Common myeloid progenitor, CD34-positive (primary cell): ENCODE measurements around the gene SCYGR5.

ENCODE experiments used
- CTCF ChIA-PET: fragments of 350-600 bp; sonication (Branson Sonifier 250); formaldehyde crosslinking; loops from one replicate; lab custom pipeline; 2021; ENCODE audit warnings: antibody characterized with exemption; lab: Charles Lee
- POLR2A ChIA-PET: fragments of 350-600 bp; sonication (Branson Sonifier 250); formaldehyde crosslinking; loops from one replicate; lab custom pipeline; 2021; ENCODE audit warnings: antibody characterized with exemption; lab: Charles Lee
- DNase-seq, 3 donors: peaks; one replicate each; pipeline versions ENCODE4 v3.0.0 to v3.0.0-alpha.2; 2013
- H3K27ac ChIP-seq, 2 experiments: 1 replicate in 1 of 2; 2 replicates in 1 of 2; pipeline ENCODE4 v1.7.0; 2013; ENCODE audit warnings: inconsistent platforms in 2 of 2, low read length in 2 of 2, mild to moderate bottlenecking in 2 of 2, low read depth in 1 of 2, moderate library complexity in 1 of 2; ENCODE audit not compliant: severe bottlenecking in 2 of 2, insufficient read depth in 1 of 2, poor library complexity in 1 of 2
- H3K27me3 ChIP-seq, 5 experiments: replicated peaks in 2 of 5; 1 replicate in 3 of 5; 2 replicates in 2 of 5; pipeline versions ENCODE4 v1.6.1 to v1.7.0; 2013; ENCODE audit warnings: low read length in 4 of 5, mild to moderate bottlenecking in 2 of 5, moderate library complexity in 2 of 5, inconsistent platforms in 1 of 5; ENCODE audit not compliant: insufficient read depth in 5 of 5, control insufficient read depth in 4 of 5
- H3K36me3 ChIP-seq, 4 experiments: 1 replicate in 2 of 4; 2 replicates in 2 of 4; pipeline versions ENCODE4 v1.6.1 to v1.7.0; 2013; ENCODE audit warnings: low read length in 3 of 4, control low read depth in 1 of 4, mild to moderate bottlenecking in 1 of 4; ENCODE audit not compliant: control insufficient read depth in 4 of 4, insufficient read depth in 4 of 4
- H3K4me1 ChIP-seq, 4 experiments: 1 replicate in 3 of 4; 2 replicates in 1 of 4; pipeline versions ENCODE4 v1.6.1 to v1.7.1; 2013; ENCODE audit warnings: low read length in 3 of 4, mild to moderate bottlenecking in 3 of 4, control low read depth in 1 of 4, inconsistent platforms in 1 of 4, moderate library complexity in 1 of 4; ENCODE audit not compliant: control insufficient read depth in 4 of 4, insufficient read depth in 4 of 4; ENCODE audit errors: control extremely low read depth in 1 of 4
- H3K4me3 ChIP-seq, 7 experiments: 1 replicate in 4 of 7; 2 replicates in 3 of 7; pipeline versions ENCODE4 v1.5.1 to v1.7.0; 2013; ENCODE audit warnings: mild to moderate bottlenecking in 7 of 7, low read length in 6 of 7, moderate library complexity in 6 of 7, inconsistent platforms in 2 of 7, low read depth in 2 of 7, control low read depth in 1 of 7; ENCODE audit not compliant: insufficient read depth in 4 of 7, control insufficient read depth in 1 of 7; ENCODE audit errors: extremely low read depth in 1 of 7
- H3K9me3 ChIP-seq, 5 experiments: 1 replicate in 4 of 5; 2 replicates in 1 of 5; pipeline versions ENCODE4 v1.6.1 to v1.7.1; 2013; ENCODE audit warnings: low read length in 4 of 5, mild to moderate bottlenecking in 2 of 5, inconsistent platforms in 1 of 5, low read depth in 1 of 5, moderate library complexity in 1 of 5; ENCODE audit not compliant: control insufficient read depth in 4 of 5, insufficient read depth in 2 of 5; ENCODE audit errors: control extremely low read depth in 1 of 5
- WGBS: methylation state at CpG from one replicate; pipeline ENCODE4 v1.1.5; 2013; ENCODE audit not compliant: insufficient coverage; 5-methylcytosine and 5-hydroxymethylcytosine counted together

The SCYGR5 gene

GRCh38 chr2:227716501-227716900, 49.9 kb downstream of the SCYGR5 start:
- Histone ChIP-seq H3K27me3 (peaks cover 0 to 26% (median 10%) of the 10 kb centered on the region in 5 experiments), H3K27ac (no peak overlapping the region), H3K9me3 (no peaks in the 10 kb centered on the region), H3K4me3 (no peak overlapping the region), H3K36me3 (no peaks in the 10 kb centered on the region), H3K4me1 (peaks cover 4 to 7% (median 5%) of the 10 kb centered on the region in 4 experiments)
- no peak for DNase-seq
- no CpG with 5 or more reads among the region's 2 CpGs for WGBS
- ChIA-PET CTCF (no interaction called here), POLR2A (no interaction called here)
